Fibroblast of mammary gland (primary cell): ENCODE results near the gene ZNRF3.
"Not testable (repeated sequence)": the region's sequence is repeated elsewhere in the genome, so short reads cannot be mapped to it uniquely, and the experiment has no call there.

Experiments
- DNase-seq: peaks from one replicate; pipeline ENCODE4 v3.0.0-alpha.2; 2010; ENCODE audit warnings: low read depth
- H3K4me3 ChIP-seq: 2 replicates; pipeline ENCODE4 v1.5.1; 2011; ENCODE audit warnings: low read depth, mild to moderate bottlenecking, low read length, moderate library complexity; ENCODE audit not compliant: control insufficient read depth
- TF ChIP-seq, protein P1 (sequence below): conservative IDR thresholded peaks from 2 replicates; pipeline ENCODE4 v1.5.1; 2011; ENCODE audit warnings: low read depth, low read length, inconsistent platforms; ENCODE audit not compliant: control insufficient read depth, insufficient read depth

Gene ZNRF3

DNA sequence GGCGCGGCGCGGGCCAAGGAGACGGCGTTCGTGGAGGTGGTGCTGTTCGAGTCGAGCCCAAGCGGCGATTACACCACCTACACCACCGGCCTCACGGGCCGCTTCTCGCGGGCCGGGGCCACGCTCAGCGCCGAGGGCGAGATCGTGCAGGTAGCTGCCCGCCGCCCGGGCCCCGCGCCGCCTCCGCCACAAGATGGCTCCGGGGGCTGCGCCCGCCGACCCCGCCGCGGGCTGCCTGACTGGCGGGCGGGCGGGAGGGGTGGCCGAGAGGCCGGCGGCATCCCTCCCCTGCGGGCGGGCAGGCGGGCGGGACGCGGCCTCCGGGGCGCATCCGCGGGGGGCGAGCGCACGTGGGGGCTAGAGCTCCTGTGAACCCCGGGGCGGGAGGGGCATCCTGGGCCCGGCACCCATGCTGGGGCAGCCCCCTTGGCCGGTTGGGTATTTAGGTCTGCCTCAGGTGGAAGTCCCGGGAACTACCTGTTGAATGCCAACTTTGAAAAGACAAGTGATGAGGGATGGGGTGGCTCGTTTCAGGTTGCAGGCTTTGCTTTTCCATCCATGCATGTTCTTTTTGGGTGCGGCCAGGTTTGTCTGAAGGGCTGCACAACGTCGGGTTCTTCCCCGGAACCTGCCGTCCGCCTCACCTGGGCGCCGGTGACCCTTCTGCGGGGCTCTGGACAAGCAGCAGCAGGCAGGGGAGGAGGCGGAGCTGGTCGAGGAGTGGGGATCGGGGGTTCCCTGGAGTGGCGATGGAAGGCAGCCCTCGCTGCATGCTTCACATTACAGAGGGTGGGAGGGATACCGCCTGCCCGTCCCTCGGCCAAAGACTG, 760 bp downstream of the ZNRF3 start:
- no peak for DNase-seq
- peak overlapping the region; percentile 68 for H3K4me3 ChIP-seq
- TF ChIP-seq, protein P1, sequence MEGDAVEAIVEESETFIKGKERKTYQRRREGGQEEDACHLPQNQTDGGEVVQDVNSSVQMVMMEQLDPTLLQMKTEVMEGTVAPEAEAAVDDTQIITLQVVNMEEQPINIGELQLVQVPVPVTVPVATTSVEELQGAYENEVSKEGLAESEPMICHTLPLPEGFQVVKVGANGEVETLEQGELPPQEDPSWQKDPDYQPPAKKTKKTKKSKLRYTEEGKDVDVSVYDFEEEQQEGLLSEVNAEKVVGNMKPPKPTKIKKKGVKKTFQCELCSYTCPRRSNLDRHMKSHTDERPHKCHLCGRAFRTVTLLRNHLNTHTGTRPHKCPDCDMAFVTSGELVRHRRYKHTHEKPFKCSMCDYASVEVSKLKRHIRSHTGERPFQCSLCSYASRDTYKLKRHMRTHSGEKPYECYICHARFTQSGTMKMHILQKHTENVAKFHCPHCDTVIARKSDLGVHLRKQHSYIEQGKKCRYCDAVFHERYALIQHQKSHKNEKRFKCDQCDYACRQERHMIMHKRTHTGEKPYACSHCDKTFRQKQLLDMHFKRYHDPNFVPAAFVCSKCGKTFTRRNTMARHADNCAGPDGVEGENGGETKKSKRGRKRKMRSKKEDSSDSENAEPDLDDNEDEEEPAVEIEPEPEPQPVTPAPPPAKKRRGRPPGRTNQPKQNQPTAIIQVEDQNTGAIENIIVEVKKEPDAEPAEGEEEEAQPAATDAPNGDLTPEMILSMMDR, result no peak

DNA sequence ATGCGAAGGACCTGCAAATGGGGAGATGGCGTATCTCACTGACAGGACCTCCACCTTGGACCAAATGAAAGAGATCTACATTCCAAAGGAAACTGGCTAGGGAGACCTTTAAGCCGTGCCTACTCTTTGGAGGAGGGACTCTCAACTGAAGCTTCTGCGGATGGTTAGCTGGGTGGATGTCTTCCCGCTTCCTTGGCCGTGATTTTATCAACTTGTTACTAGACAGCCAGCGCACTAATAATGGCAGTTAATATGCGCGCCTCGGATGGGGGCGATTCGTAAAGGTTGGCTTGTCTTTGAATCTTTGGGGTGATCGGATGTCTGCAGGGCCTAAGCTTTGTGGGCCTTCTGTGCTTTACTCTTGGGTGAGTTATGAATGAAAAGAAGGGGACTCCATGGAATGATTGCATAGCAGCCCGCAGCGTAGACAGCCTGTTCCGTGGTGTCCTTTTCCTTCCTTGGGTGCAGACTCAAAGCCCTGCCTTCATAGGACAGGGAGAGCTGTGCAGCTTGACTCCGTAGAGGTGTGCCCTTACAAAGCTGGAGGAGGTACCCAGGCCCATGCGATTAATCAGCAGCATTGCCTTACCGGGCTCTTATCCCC, 1.5 kb downstream of the ZNRF3 start:
- H3K4me3 ChIP-seq, result peak overlapping the region; percentile 68
- DNase-seq, result no peak
- TF ChIP-seq, protein P1, result no peak

DNA sequence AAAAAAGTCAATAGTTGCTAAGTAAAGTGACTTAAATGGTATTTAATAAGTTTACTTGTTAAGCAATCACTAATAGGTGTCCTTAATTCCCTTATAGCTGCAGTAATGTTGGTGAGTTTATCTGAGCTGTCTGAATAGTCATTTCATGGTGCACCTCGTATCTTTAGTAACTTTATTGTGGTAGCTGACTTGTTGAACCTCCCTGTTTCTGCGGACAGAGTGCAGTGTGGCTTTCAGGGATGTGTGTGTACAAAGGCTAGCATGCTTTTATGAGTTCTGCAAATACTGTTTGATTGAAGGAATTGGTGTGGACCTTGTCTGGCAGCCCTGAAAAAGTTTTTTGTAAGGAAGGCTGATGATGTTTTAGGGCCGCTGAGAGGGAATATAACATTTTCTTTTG, 2.6 kb downstream of the ZNRF3 start:
- no peak for DNase-seq
- TF ChIP-seq, protein P1, result no peak
- H3K4me3 ChIP-seq, result no peak overlapping the region

DNA sequence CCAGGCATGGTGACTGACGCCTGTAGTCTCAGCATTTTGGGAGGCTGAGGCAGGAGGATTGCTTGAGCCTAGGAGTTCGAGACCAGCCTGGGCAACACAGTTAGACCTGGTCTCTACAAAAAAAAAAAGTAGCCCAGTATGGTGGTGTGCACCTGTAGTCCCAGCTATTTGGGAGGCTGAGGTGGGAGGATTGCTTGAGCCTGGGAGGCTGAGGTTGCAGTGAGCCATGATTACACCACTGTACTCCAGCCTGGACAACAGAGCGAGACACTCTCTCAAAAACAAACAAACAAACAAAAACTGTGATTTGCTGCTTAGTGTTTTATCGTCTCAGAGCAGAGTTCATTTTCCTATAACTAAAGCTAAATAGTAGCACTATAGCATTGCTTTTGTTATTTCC, 3.3 kb downstream of the ZNRF3 start:
- not testable (repeated sequence) for DNase-seq, H3K4me3 ChIP-seq

DNA sequence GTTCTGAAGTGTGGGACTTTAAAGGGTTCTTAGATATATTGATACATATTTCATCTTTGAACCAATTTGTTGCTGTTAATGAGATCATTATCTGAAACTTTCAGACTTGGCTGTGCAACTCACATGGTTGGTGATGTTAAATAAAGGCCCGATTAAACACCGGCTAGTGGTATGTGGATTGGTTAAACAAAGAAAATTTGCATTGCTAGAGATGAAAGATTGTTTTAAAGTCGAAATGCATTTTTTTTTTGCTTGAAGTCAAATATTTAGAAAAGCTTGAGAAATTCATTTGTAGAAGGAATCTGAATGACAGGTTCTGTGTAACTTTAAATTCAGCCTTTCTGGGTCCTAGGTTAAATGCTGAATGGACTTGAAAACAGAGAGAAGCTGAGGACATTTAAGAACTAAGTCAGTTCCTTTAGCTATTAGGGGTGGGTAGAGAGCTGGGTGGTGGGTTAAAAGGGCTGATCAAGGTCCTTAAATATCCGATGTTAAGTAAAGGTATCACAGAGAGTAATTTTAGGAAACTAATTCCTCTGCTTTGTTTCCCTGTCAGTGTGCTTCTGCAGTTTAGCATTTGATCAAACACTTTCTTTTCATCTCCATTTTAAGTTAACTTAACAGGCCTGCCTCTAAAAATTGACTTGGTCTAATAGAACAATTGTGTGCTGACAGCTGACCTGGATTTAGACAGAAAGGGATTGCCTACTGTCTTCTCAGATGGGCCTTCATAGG, 4.5 kb downstream of the ZNRF3 start:
- no peak for DNase-seq
- no peak overlapping the region for H3K4me3 ChIP-seq
- TF ChIP-seq, protein P1, result no peak

DNA sequence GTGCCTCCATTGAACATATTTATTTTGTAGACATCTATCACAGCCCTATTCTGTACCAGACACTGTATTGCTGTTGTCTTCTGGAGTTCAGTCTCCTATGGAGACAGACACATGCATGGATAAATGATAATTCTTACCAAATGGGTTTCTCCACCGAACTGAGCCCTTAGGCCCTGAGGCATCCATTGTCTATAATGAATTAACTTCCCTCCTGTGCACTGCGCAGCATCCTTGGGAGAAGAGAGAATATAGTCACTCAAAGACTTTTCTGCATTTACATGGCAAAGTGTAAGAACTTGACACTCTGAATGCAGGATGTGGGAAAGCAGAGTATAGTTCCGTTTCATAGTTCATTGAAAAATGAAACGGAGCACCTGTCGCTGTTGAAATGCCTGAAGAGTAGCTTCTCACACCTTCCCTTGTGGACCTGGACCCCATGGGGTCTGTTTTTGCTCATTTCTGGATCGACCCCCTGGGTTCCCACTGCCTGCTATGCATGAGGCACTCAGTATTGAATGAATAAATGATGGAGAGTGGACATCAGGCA, 6.2 kb downstream of the ZNRF3 start:
- DNase-seq, result no peak
- H3K4me3 ChIP-seq, result no peak overlapping the region
- TF ChIP-seq, protein P1, result no peak
